Ovary (tissue), 3 donors: ENCODE results near the gene SPINK5.

ENCODE experiments used
- EP300 ChIP-seq: sonication (generic); formaldehyde crosslinking; IDR thresholded peaks from one replicate; pipeline ENCODE4 v1.6.1; 2017; ENCODE audit warnings: antibody characterized with exemption
- POLR2A ChIP-seq: fragments of 450-650 bp; IDR thresholded peaks from one replicate; pipeline ENCODE4 v1.6.1; 2017; ENCODE audit warnings: antibody characterized with exemption, mild to moderate bottlenecking, moderate library complexity
- TF ChIP-seq, protein P1 (sequence below), 3 donors: fragments of 450-650 bp in 2 of 3; fragments of 200-600 bp in 1 of 3; IDR thresholded peaks; one replicate each; pipeline versions ENCODE4 v1.5.1 to v1.8.0; 2016 to 2022; ENCODE audit warnings: antibody characterized with exemption in 3 of 3, mild to moderate bottlenecking in 1 of 3
- donor health status: DM: no; HTN: no; CAD: no.

DNA sequence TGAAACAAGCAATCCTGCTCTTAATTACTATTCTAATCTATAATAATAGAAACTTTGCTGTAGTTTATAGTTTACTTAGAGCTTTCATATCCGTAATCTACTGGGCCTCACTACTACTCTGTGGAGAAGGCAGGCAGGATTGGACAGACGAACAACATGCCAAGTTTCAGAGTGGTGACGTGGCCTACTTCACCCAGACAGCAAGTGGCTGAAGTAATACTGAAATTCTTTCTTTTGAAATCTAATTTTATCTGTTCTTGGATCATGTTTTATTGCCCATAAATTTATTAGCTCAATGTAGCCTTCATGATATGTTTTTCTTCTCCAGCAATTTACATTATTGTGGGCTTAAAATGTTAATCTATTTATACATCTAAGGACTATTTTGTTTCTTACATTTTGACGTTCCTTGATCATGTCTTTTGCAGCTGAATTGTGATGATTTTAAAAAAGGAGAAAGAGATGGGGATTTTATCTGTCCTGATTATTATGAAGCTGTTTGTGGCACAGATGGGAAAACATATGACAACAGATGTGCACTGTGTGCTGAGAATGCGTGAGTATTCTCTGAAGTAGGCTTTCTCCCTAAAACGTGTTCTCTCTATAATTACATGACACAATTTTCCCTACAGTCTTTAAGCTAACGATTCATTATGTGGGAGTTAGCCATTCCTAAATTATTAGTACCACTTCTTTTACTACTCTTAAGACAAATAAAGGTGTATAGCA, 22.4 kb downstream of the SPINK5 start:
- TF ChIP-seq, protein P1, sequence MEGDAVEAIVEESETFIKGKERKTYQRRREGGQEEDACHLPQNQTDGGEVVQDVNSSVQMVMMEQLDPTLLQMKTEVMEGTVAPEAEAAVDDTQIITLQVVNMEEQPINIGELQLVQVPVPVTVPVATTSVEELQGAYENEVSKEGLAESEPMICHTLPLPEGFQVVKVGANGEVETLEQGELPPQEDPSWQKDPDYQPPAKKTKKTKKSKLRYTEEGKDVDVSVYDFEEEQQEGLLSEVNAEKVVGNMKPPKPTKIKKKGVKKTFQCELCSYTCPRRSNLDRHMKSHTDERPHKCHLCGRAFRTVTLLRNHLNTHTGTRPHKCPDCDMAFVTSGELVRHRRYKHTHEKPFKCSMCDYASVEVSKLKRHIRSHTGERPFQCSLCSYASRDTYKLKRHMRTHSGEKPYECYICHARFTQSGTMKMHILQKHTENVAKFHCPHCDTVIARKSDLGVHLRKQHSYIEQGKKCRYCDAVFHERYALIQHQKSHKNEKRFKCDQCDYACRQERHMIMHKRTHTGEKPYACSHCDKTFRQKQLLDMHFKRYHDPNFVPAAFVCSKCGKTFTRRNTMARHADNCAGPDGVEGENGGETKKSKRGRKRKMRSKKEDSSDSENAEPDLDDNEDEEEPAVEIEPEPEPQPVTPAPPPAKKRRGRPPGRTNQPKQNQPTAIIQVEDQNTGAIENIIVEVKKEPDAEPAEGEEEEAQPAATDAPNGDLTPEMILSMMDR (IDR thresholded peaks at IDR 0.05): no peak
- no peak for TF ChIP-seq EP300
- no peak for TF ChIP-seq POLR2A
